ENCODE results near the gene RHOBTB1.

Gene RHOBTB1

GRCh38 chr10:60898321-60898720, 45.7 kb downstream of the RHOBTB1 start:
- Histone ChIP-seq H3K4me1 (ENCODE audit: insufficient read depth, low read length) (peaks cover 54% of the 10 kb centered on the region), H3K9me3 (ENCODE audit: low read length) (no peaks in the 10 kb centered on the region), H3K27me3 (ENCODE audit: control insufficient read depth in 1 of 2, insufficient read depth in 2 of 2, low read length in 2 of 2) (no peaks in the 10 kb centered on the region), H3K4me3 (ENCODE audit: low read depth in 1 of 2, low read length in 2 of 2) (no peak overlapping the region), H3K36me3 (ENCODE audit: insufficient read depth, low read length) (peaks cover 8% of the 10 kb centered on the region), H3K9ac (ENCODE audit: low read length) (no peak overlapping the region), H3K27ac (ENCODE audit: low read depth, low read length) (no peak overlapping the region)

- H3K36me3 ChIP-seq (ENCODE audit: insufficient read depth, low read length) = no peaks in the 10 kb centered on the region
- H3K27me3 ChIP-seq (ENCODE audit: control insufficient read depth in 1 of 2, insufficient read depth in 2 of 2, low read length in 2 of 2) = no peaks in the 10 kb centered on the region
- no peak overlapping the region for H3K9ac ChIP-seq (ENCODE audit: low read length)
- H3K27ac ChIP-seq (ENCODE audit: low read depth, low read length) = no peak overlapping the region
- no peaks in the 10 kb centered on the region for H3K9me3 ChIP-seq (ENCODE audit: low read length)
- H3K4me3 ChIP-seq (ENCODE audit: low read depth in 1 of 2, low read length in 2 of 2) = no peak overlapping the region
- H3K4me1 ChIP-seq (ENCODE audit: insufficient read depth, low read length) = peaks cover 53% of the 10 kb centered on the region
Observed at GRCh38 chr10:60896810-60897209, 47.2 kb downstream of the RHOBTB1 start.

GRCh38 chr10:60896033-60896432, 48.0 kb downstream of the RHOBTB1 start:
- peaks cover 49% of the 10 kb centered on the region for H3K4me1 ChIP-seq (ENCODE audit: insufficient read depth, low read length)
- no peak overlapping the region for H3K27ac ChIP-seq (ENCODE audit: low read depth, low read length)
- no peaks in the 10 kb centered on the region for H3K9me3 ChIP-seq (ENCODE audit: low read length)

GRCh38 chr10:60894786-60895185, 49.2 kb downstream of the RHOBTB1 start:
- Histone ChIP-seq H3K27me3 (ENCODE audit: control insufficient read depth in 1 of 2, insufficient read depth in 2 of 2, low read length in 2 of 2) (no peaks in the 10 kb centered on the region), H3K9ac (ENCODE audit: low read length) (no peak overlapping the region), H3K36me3 (ENCODE audit: insufficient read depth, low read length) (no peaks in the 10 kb centered on the region), H3K4me1 (ENCODE audit: insufficient read depth, low read length) (peaks cover 49% of the 10 kb centered on the region), H3K4me3 (ENCODE audit: low read depth in 1 of 2, low read length in 2 of 2) (no peak overlapping the region), H3K9me3 (ENCODE audit: low read length) (no peaks in the 10 kb centered on the region), H3K27ac (ENCODE audit: low read depth, low read length) (no peak overlapping the region)

More at GRCh38 chr10:60896033-60896432, 48.0 kb downstream of the RHOBTB1 start:
- H3K36me3 ChIP-seq (ENCODE audit: insufficient read depth, low read length) = no peaks in the 10 kb centered on the region
- no peak overlapping the region for H3K9ac ChIP-seq (ENCODE audit: low read length)
- H3K4me3 ChIP-seq (ENCODE audit: low read depth in 1 of 2, low read length in 2 of 2) = no peak overlapping the region
- no peaks in the 10 kb centered on the region for H3K27me3 ChIP-seq (ENCODE audit: control insufficient read depth in 1 of 2, insufficient read depth in 2 of 2, low read length in 2 of 2)

GRCh38 chr10:60893231-60893630, 50.8 kb downstream of the RHOBTB1 start:
- H3K27ac ChIP-seq (ENCODE audit: low read depth, low read length) = no peak overlapping the region
- no peaks in the 10 kb centered on the region for H3K27me3 ChIP-seq (ENCODE audit: control insufficient read depth in 1 of 2, insufficient read depth in 2 of 2, low read length in 2 of 2)
- H3K4me1 ChIP-seq (ENCODE audit: insufficient read depth, low read length) = peaks cover 38% of the 10 kb centered on the region
- no peak overlapping the region for H3K9ac ChIP-seq (ENCODE audit: low read length)
- H3K4me3 ChIP-seq (ENCODE audit: low read depth in 1 of 2, low read length in 2 of 2) = no peak overlapping the region
- peaks cover under 1% of the 10 kb centered on the region for H3K36me3 ChIP-seq (ENCODE audit: insufficient read depth, low read length)
- no peaks in the 10 kb centered on the region for H3K9me3 ChIP-seq (ENCODE audit: low read length)

- no peak overlapping the region for H3K27ac ChIP-seq (ENCODE audit: low read depth, low read length)
- H3K27me3 ChIP-seq (ENCODE audit: control insufficient read depth in 1 of 2, insufficient read depth in 2 of 2, low read length in 2 of 2) = no peaks in the 10 kb centered on the region
- H3K9ac ChIP-seq (ENCODE audit: low read length) = no peak overlapping the region
- H3K9me3 ChIP-seq (ENCODE audit: low read length) = no peaks in the 10 kb centered on the region
- H3K36me3 ChIP-seq (ENCODE audit: insufficient read depth, low read length) = peaks cover 7% of the 10 kb centered on the region
- H3K4me3 ChIP-seq (ENCODE audit: low read depth in 1 of 2, low read length in 2 of 2) = no peak overlapping the region
- H3K4me1 ChIP-seq (ENCODE audit: insufficient read depth, low read length) = peaks cover 36% of the 10 kb centered on the region
Observed at GRCh38 chr10:60892571-60892970, 51.4 kb downstream of the RHOBTB1 start.

- Histone ChIP-seq H3K4me3 (ENCODE audit: low read depth in 1 of 2, low read length in 2 of 2) (no peak overlapping the region), H3K9ac (ENCODE audit: low read length) (no peak overlapping the region), H3K27ac (ENCODE audit: low read depth, low read length) (no peak overlapping the region), H3K9me3 (ENCODE audit: low read length) (no peaks in the 10 kb centered on the region), H3K36me3 (ENCODE audit: insufficient read depth, low read length) (peaks cover 11% of the 10 kb centered on the region), H3K4me1 (ENCODE audit: insufficient read depth, low read length) (peaks cover 22% of the 10 kb centered on the region), H3K27me3 (ENCODE audit: control insufficient read depth in 1 of 2, insufficient read depth in 2 of 2, low read length in 2 of 2) (no peaks in the 10 kb centered on the region)
Observed at GRCh38 chr10:60890811-60891210, 53.2 kb downstream of the RHOBTB1 start.

- no peak overlapping the region for H3K4me3 ChIP-seq (ENCODE audit: low read depth in 1 of 2, low read length in 2 of 2)
- no peak overlapping the region for H3K27ac ChIP-seq (ENCODE audit: low read depth, low read length)
- H3K9me3 ChIP-seq (ENCODE audit: low read length) = no peaks in the 10 kb centered on the region
- H3K4me1 ChIP-seq (ENCODE audit: insufficient read depth, low read length) = no peaks in the 10 kb centered on the region
- no peaks in the 10 kb centered on the region for H3K27me3 ChIP-seq (ENCODE audit: control insufficient read depth in 1 of 2, insufficient read depth in 2 of 2, low read length in 2 of 2)
- no peak overlapping the region for H3K9ac ChIP-seq (ENCODE audit: low read length)
- H3K36me3 ChIP-seq (ENCODE audit: insufficient read depth, low read length) = peaks cover 18% of the 10 kb centered on the region
Observed at GRCh38 chr10:60883187-60883586, 60.8 kb downstream of the RHOBTB1 start.

- Histone ChIP-seq H3K9me3 (ENCODE audit: low read length) (no peaks in the 10 kb centered on the region), H3K27ac (ENCODE audit: low read depth, low read length) (no peak overlapping the region), H3K27me3 (ENCODE audit: control insufficient read depth in 1 of 2, insufficient read depth in 2 of 2, low read length in 2 of 2) (no peaks in the 10 kb centered on the region), H3K36me3 (ENCODE audit: insufficient read depth, low read length) (peaks cover 27% of the 10 kb centered on the region), H3K9ac (ENCODE audit: low read length) (no peak overlapping the region), H3K4me3 (ENCODE audit: low read depth in 1 of 2, low read length in 2 of 2) (no peak overlapping the region), H3K4me1 (ENCODE audit: insufficient read depth, low read length) (no peaks in the 10 kb centered on the region)
Observed at GRCh38 chr10:60878224-60878623, 65.8 kb downstream of the RHOBTB1 start.

- H3K27ac ChIP-seq (ENCODE audit: low read depth, low read length) = no peak overlapping the region
- H3K36me3 ChIP-seq (ENCODE audit: insufficient read depth, low read length) = peaks cover 30% of the 10 kb centered on the region
- H3K4me1 ChIP-seq (ENCODE audit: insufficient read depth, low read length) = no peaks in the 10 kb centered on the region
- H3K9me3 ChIP-seq (ENCODE audit: low read length) = no peaks in the 10 kb centered on the region
- H3K4me3 ChIP-seq (ENCODE audit: low read depth in 1 of 2, low read length in 2 of 2) = no peak overlapping the region
- no peaks in the 10 kb centered on the region for H3K27me3 ChIP-seq (ENCODE audit: control insufficient read depth in 1 of 2, insufficient read depth in 2 of 2, low read length in 2 of 2)
- no peak overlapping the region for H3K9ac ChIP-seq (ENCODE audit: low read length)
Observed at GRCh38 chr10:60877777-60878120, 66.2 kb downstream of the RHOBTB1 start.

- H3K9me3 ChIP-seq (ENCODE audit: low read length) = no peaks in the 10 kb centered on the region
- H3K27me3 ChIP-seq (ENCODE audit: control insufficient read depth in 1 of 2, insufficient read depth in 2 of 2, low read length in 2 of 2) = no peaks in the 10 kb centered on the region
- H3K9ac ChIP-seq (ENCODE audit: low read length) = no peak overlapping the region
- H3K4me1 ChIP-seq (ENCODE audit: insufficient read depth, low read length) = no peaks in the 10 kb centered on the region
- H3K36me3 ChIP-seq (ENCODE audit: insufficient read depth, low read length) = peaks cover 30% of the 10 kb centered on the region
- H3K4me3 ChIP-seq (ENCODE audit: low read depth in 1 of 2, low read length in 2 of 2) = no peak overlapping the region
- no peak overlapping the region for H3K27ac ChIP-seq (ENCODE audit: low read depth, low read length)
Observed at GRCh38 chr10:60877061-60877776, 66.8 kb downstream of the RHOBTB1 start.

- Histone ChIP-seq H3K4me1 (ENCODE audit: insufficient read depth, low read length) (no peaks in the 10 kb centered on the region), H3K27ac (ENCODE audit: low read depth, low read length) (no peak overlapping the region), H3K4me3 (ENCODE audit: low read depth in 1 of 2, low read length in 2 of 2) (no peak overlapping the region), H3K27me3 (ENCODE audit: control insufficient read depth in 1 of 2, insufficient read depth in 2 of 2, low read length in 2 of 2) (no peaks in the 10 kb centered on the region), H3K9ac (ENCODE audit: low read length) (no peak overlapping the region), H3K36me3 (ENCODE audit: insufficient read depth, low read length) (peaks cover 50% of the 10 kb centered on the region), H3K9me3 (ENCODE audit: low read length) (no peaks in the 10 kb centered on the region)
Observed at GRCh38 chr10:60873758-60874157, 70.2 kb downstream of the RHOBTB1 start.
